A549 (cell line): ENCODE results near the gene CXXC1. TPM values are rescaled to one million over a fixed set of nuclear protein-coding genes. Genes with fewer than 3 reads are reported as not detected.
A peak's percentile ranks its signal among the peaks of the same experiment; 100 is the strongest.

Experiments used
- ATAC-seq, 2 experiments: fragments of 200-7000 bp in 1 of 2; fragments of >200 bp in 1 of 2; cut with Nextera tagmentation in 1 of 2; cut with Tn5 transposase in 1 of 2; 3 replicates each; pipeline versions ENCODE4 v1.8.0 to v1.9.1; 2018 to 2020; ENCODE audit warnings: mild to moderate bottlenecking in 1 of 2, moderate library complexity in 1 of 2
- CTCF ChIA-PET: fragments of 300-600 bp; sonication (Branson Sonifier 250); formaldehyde crosslinking; extraction: SDS; loops from one replicate; lab custom pipeline; 2021; ENCODE audit warnings: antibody characterized with exemption, inconsistent platforms; lab: Yijun Ruan, JAX
- POLR2A ChIA-PET: fragments of 350-600 bp; formaldehyde crosslinking; extraction: SDS; loops from one replicate; lab custom pipeline; 2021; ENCODE audit warnings: antibody characterized with exemption, inconsistent platforms; lab: Yijun Ruan, JAX
- DNase-seq, 2 experiments: peaks; one replicate each; pipeline versions ENCODE4 v3.0.0 to v3.0.0-alpha.2; 2011 to 2016; ENCODE audit warnings: low read depth in 1 of 2, low spot score in 1 of 2
- FAIRE-seq: peaks from 2 replicates; lab custom pipeline; 2011; peaks lifted over from hg19 to GRCh38; lab: Jason Lieb, UNC
- H3K27ac ChIP-seq, 2 experiments: fragments of >200 bp; sonication (Bioruptor Twin); formaldehyde crosslinking; 3 replicates each; pipeline ENCODE4 v1.5.1; 2016 to 2017
- H3K4me1 ChIP-seq: fragments of >200 bp; sonication (Bioruptor Twin); formaldehyde crosslinking; 3 replicates; pipeline ENCODE4 v1.6.1; 2016
- H3K4me2 ChIP-seq: fragments of >200 bp; sonication (Bioruptor Twin); formaldehyde crosslinking; 3 replicates; pipeline ENCODE4 v1.6.1; 2016
- H3K4me3 ChIP-seq: fragments of >200 bp; sonication (Bioruptor Twin); formaldehyde crosslinking; 3 replicates; pipeline ENCODE4 v1.5.1; 2016
- H3K9me3 ChIP-seq: fragments of >200 bp; sonication (Bioruptor Twin); formaldehyde crosslinking; 3 replicates; pipeline ENCODE4 v1.6.1; 2016
- ATOH8 ChIP-seq: fragments of 250-450 bp; sonication (Bioruptor Pico); IDR thresholded peaks from 2 replicates; pipeline ENCODE4 v1.5.0; 2020; ENCODE audit warnings: low read depth, mild to moderate bottlenecking, moderate library complexity
- BHLHE40 ChIP-seq: IDR thresholded peaks from 2 replicates; pipeline ENCODE4 v1.6.1; 2012; ENCODE audit warnings: low read depth, low read length, inconsistent platforms
- CBX2 ChIP-seq: fragments of 200-600 bp; sonication (generic); IDR thresholded peaks from 2 replicates; pipeline ENCODE4 v1.6.1; 2016; ENCODE audit warnings: low read depth, mild to moderate bottlenecking, borderline replicate concordance
- CHD2 ChIP-seq: fragments of 150-350 bp; IDR thresholded peaks from 2 replicates; pipeline ENCODE4 v1.6.1; 2014; ENCODE audit warnings: low read length; ENCODE audit not compliant: partially characterized antibody
- CTCF ChIP-seq: fragments of >200 bp; sonication (Bioruptor Twin); formaldehyde crosslinking; IDR thresholded peaks from 3 replicates; pipeline ENCODE4 v1.5.1; 2016
- ELK1 ChIP-seq: fragments of 150-350 bp; IDR thresholded peaks from 2 replicates; pipeline ENCODE4 v1.6.1; 2014; ENCODE audit warnings: low read depth, mild to moderate bottlenecking, low read length
- EP300 ChIP-seq, 2 experiments: fragments of >200 bp; sonication (Bioruptor Twin); formaldehyde crosslinking; IDR thresholded peaks; 2 replicates in 1 of 2; 3 replicates in 1 of 2; pipeline ENCODE4 v1.6.1; 2016 to 2017
- FOSB ChIP-seq: fragments of 250-450 bp; sonication (Bioruptor Pico); IDR thresholded peaks from 2 replicates; pipeline ENCODE4 v1.5.0; 2020; ENCODE audit warnings: mild to moderate bottlenecking, moderate library complexity
- HDAC2 ChIP-seq: fragments of 200-600 bp; sonication (generic); IDR thresholded peaks from 2 replicates; pipeline ENCODE4 v1.6.1; 2016
- HMGXB4 ChIP-seq: fragments of 250-450 bp; sonication (Bioruptor Pico); IDR thresholded peaks from 2 replicates; pipeline ENCODE4 v1.5.0; 2021; ENCODE audit warnings: mild to moderate bottlenecking, moderate library complexity, borderline replicate concordance
- HOXB5 ChIP-seq: fragments of 250-450 bp; sonication (Bioruptor Pico); IDR thresholded peaks from 2 replicates; pipeline ENCODE4 v1.5.0; 2020; ENCODE audit warnings: mild to moderate bottlenecking, moderate library complexity
- JUN ChIP-seq, 2 experiments: fragments of >200 bp; sonication (Bioruptor Twin); formaldehyde crosslinking; IDR thresholded peaks; 2 replicates in 1 of 2; 3 replicates in 1 of 2; pipeline ENCODE4 v1.6.1; 2016 to 2017
- JUNB ChIP-seq: fragments of >200 bp; sonication (Bioruptor Twin); formaldehyde crosslinking; IDR thresholded peaks from 2 replicates; pipeline ENCODE4 v1.6.1; 2016
- KDM5A ChIP-seq: fragments of 200-600 bp; sonication (generic); IDR thresholded peaks from 2 replicates; pipeline ENCODE4 v1.6.1; 2016; ENCODE audit warnings: antibody characterized with exemption, mild to moderate bottlenecking
- MAX ChIP-seq: IDR thresholded peaks from 2 replicates; pipeline ENCODE4 v1.6.1; 2012
- MAZ ChIP-seq: fragments of 150-350 bp; IDR thresholded peaks from 2 replicates; pipeline ENCODE4 v1.6.1; 2014; ENCODE audit warnings: antibody characterized with exemption, low read depth, low read length, borderline replicate concordance
- NR3C1 ChIP-seq: fragments of >200 bp; sonication (Bioruptor Twin); formaldehyde crosslinking; IDR thresholded peaks from 3 replicates; pipeline ENCODE4 v1.6.1; 2017
- PBX3 ChIP-seq: IDR thresholded peaks from 2 replicates; pipeline ENCODE4 v1.6.1; 2012
- PHF8 ChIP-seq: fragments of 200-600 bp; sonication (generic); IDR thresholded peaks from 2 replicates; pipeline ENCODE4 v1.6.1; 2016; ENCODE audit warnings: low read depth, mild to moderate bottlenecking, antibody characterized with exemption, moderate library complexity, borderline replicate concordance
- REST ChIP-seq: fragments of 200-600 bp; sonication (generic); IDR thresholded peaks from 2 replicates; pipeline ENCODE4 v1.6.1; 2016; ENCODE audit warnings: antibody characterized with exemption, mild to moderate bottlenecking, moderate library complexity
- RFX5 ChIP-seq: fragments of 450-650 bp; IDR thresholded peaks from 2 replicates; pipeline ENCODE4 v1.7.1; 2014; ENCODE audit warnings: antibody characterized with exemption, mild to moderate bottlenecking, moderate library complexity
- RNF2 ChIP-seq: fragments of 200-600 bp; sonication (generic); IDR thresholded peaks from 2 replicates; pipeline ENCODE4 v1.6.1; 2016; ENCODE audit warnings: low read depth, mild to moderate bottlenecking, antibody characterized with exemption, moderate library complexity, borderline replicate concordance
- SMC3 ChIP-seq: fragments of >200 bp; sonication (Bioruptor Twin); formaldehyde crosslinking; IDR thresholded peaks from 3 replicates; pipeline ENCODE4 v1.6.1; 2018; ENCODE audit warnings: inconsistent platforms
- SREBF2 ChIP-seq: fragments of 450-650 bp; IDR thresholded peaks from 2 replicates; pipeline ENCODE4 v1.6.1; 2014; ENCODE audit warnings: mild to moderate bottlenecking, moderate library complexity
- polyA plus RNA-seq, 4 experiments: library from polyadenylated mRNA; depleted of rRNA in 3 of 4; stranded (reverse); fragments of >200 nt; fragmentation: RNase III in 1 of 4; extraction: RNeasy Plus Mini Kit Qiagen cat#74134 plus additional on column Dnase treatment in 1 of 4; gene quantifications; 2 replicates in 3 of 4; 3 replicates in 1 of 4; pipeline ENCODE4 v1.2.3, GENCODE V29; 2011 to 2017

Gene CXXC1
- polyA plus RNA-seq, 2 of the 4 experiments (the other 2 are of a cell fraction): 21.2 to 54.3 TPM

- TF ChIP-seq PHF8: peak; percentile 73; the same call in 1 of the 2 replicates
- TF ChIP-seq SREBF2: no peak
- TF ChIP-seq JUN (IDR thresholded peaks at IDR 0.05): no peak; a peak in 1 of 5 replicates
- no peak for TF ChIP-seq PBX3
- TF ChIP-seq BHLHE40: no peak
- TF ChIP-seq ATOH8: no peak
- no peak for TF ChIP-seq NR3C1
- TF ChIP-seq ELK1: no peak
These were observed 21.2 kb downstream of the CXXC1 start, which contains the start of gene CFAP53 (continued) for GRCh38 chr18:50266248-50266704.

- CTCF ChIA-PET: no interaction called here
- POLR2A ChIA-PET: no interaction called here
- Histone ChIP-seq H3K27ac (no peak overlapping the region), H3K4me1 (peaks cover 8% of the 10 kb centered on the region; the same call in 1 of the 3 replicates), H3K4me3 (no peak overlapping the region), H3K4me2 (no peak overlapping the region), H3K9me3 (no peaks in the 10 kb centered on the region)
- TF ChIP-seq CBX2: no peak
- TF ChIP-seq PHF8: no peak
- TF ChIP-seq PBX3: no peak
- TF ChIP-seq MAZ: no peak
- TF ChIP-seq MAX: no peak
- no peak for TF ChIP-seq SREBF2
- no peak for TF ChIP-seq REST
- no peak for TF ChIP-seq RNF2
- TF ChIP-seq EP300 (IDR thresholded peaks at IDR 0.05): no peak
- TF ChIP-seq SMC3: no peak
- no peak for TF ChIP-seq HDAC2
- no peak for TF ChIP-seq CTCF
- no peak for TF ChIP-seq KDM5A
- no peak for TF ChIP-seq FOSB (CRISPR knock-in tag)
- no peak for TF ChIP-seq JUNB
- TF ChIP-seq CHD2: no peak
- no peak for TF ChIP-seq JUN (IDR thresholded peaks at IDR 0.05)
- no peak for TF ChIP-seq HOXB5 (CRISPR knock-in tag)
- TF ChIP-seq HMGXB4: no peak
- no peak for TF ChIP-seq RFX5
- DNase-seq: no peak
- no peak for FAIRE-seq
- no peak for ATAC-seq
These were observed 24.5 kb downstream of the CXXC1 start for GRCh38 chr18:50262977-50263376.
